ENCODE measurements around the gene CLMN. TPM values are rescaled to one million over a fixed set of nuclear protein-coding genes. Genes with fewer than 3 reads are reported as not detected.

CLMN gene
- total and polyA plus RNA-seq, 10 of the 15 experiments (the other 5 are each of a cell fraction or from before 2014, with no cell fraction given): 7.8 to 49.3 (median 18.5) TPM

DNA sequence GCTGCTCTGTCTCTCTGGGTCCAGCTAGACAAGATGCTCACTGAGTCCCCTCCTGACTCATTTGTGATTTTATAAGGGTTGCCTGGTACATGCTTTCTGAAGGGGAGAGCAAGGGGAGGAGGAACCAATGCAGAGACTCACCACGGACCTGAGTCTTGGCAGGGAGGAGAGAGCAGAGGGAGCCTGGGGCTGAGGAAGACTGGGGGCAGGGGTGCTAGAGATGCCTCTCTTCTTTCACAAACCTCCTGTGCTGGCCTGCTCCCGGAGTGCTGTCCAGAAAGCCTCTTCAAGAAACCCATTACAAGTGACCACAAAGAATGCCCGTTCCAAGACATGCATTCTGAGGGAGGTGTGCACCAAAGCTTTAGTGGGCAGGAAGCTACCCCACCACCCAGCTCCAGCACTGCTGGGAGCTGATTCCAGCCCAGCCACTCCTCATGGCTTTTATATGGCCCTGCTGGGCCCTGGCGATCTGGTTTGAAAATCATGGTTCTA lies 129.3 kb downstream of the CLMN start:
- no peaks in the 10 kb centered on the region for H3K4me1 ChIP-seq (ENCODE audit: control insufficient read depth, insufficient read depth, low read length)
- DNase-seq (ENCODE audit: low read depth, low spot score): no peak
- H3K4me3 ChIP-seq: no peak overlapping the region
- no peak for FAIRE-seq
- no peak overlapping the region for H3K27ac ChIP-seq (ENCODE audit: control insufficient read depth, insufficient read depth)
- H3K79me2 ChIP-seq (ENCODE audit: control insufficient read depth, insufficient read depth, low read length): no peaks in the 10 kb centered on the region
- POLR2A ChIA-PET: interaction anchor here (0.9 to 1.0 kb wide), 2 partner anchors 8 to 41 kb away, joined by 3 to 7 read pairs; no protein-coding TSS in a partner anchor
- TF ChIP-seq MTA3 (IDR thresholded peaks at IDR 0.05; ENCODE audit: borderline replicate concordance, low read length) (no peak), SUPT20H (IDR thresholded peaks at IDR 0.05; ENCODE audit: borderline replicate concordance, control insufficient read depth, low read depth, low read length) (no peak), JUND (IDR thresholded peaks at IDR 0.05; ENCODE audit: low read depth, low read length) (no peak), RCOR1 (conservative IDR thresholded peaks at IDR 0.05; ENCODE audit: low read depth, low read length) (no peak), ATF3 (IDR thresholded peaks at IDR 0.05; ENCODE audit: borderline replicate concordance, extremely low read depth, low read depth, low read length) (no peak), RB1 (IDR thresholded peaks at IDR 0.05; ENCODE audit: borderline replicate concordance) (no peak), CTCF (IDR thresholded peaks at IDR 0.05 in 2 of 3, conservative IDR thresholded peaks at IDR 0.05 in 1 of 3; ENCODE audit: control insufficient read depth in 2 of 3, extremely low read depth in 1 of 3, insufficient read depth in 1 of 3, low read depth in 3 of 3, low read length in 3 of 3) (no peak), IKZF2 (IDR thresholded peaks at IDR 0.05) (no peak), MXI1 (IDR thresholded peaks at IDR 0.05; ENCODE audit: low read depth, low read length) (no peak), CBFB (IDR thresholded peaks at IDR 0.05; ENCODE audit: low read depth) (no peak), CEBPB (IDR thresholded peaks at IDR 0.05; ENCODE audit: borderline replicate concordance in 1 of 2, low read depth in 2 of 2, low read length in 2 of 2) (no peak), BACH1 (IDR thresholded peaks at IDR 0.05; ENCODE audit: borderline replicate concordance) (no peak), ESRRA (IDR thresholded peaks at IDR 0.05; ENCODE audit: low read length) (no peak), SREBF2 (IDR thresholded peaks at IDR 0.05; ENCODE audit: low read length) (no peak), KDM1A (IDR thresholded peaks at IDR 0.05; ENCODE audit: borderline replicate concordance) (no peak)
- TF ChIP-seq, protein P1, sequence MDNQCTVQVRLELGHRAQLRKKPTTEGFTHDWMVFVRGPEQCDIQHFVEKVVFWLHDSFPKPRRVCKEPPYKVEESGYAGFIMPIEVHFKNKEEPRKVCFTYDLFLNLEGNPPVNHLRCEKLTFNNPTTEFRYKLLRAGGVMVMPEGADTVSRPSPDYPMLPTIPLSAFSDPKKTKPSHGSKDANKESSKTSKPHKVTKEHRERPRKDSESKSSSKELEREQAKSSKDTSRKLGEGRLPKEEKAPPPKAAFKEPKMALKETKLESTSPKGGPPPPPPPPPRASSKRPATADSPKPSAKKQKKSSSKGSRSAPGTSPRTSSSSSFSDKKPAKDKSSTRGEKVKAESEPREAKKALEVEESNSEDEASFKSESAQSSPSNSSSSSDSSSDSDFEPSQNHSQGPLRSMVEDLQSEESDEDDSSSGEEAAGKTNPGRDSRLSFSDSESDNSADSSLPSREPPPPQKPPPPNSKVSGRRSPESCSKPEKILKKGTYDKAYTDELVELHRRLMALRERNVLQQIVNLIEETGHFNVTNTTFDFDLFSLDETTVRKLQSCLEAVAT (IDR thresholded peaks at IDR 0.05): no peak
- no peak for ATAC-seq
- WGBS (ENCODE audit: insufficient coverage, insufficient replicate concordance, low lambda C conversion rate, missing lambda C conversion rate): 30% methylated on average over 4 of the region's 4 CpGs
- H2AFZ ChIP-seq (ENCODE audit: control insufficient read depth, low read depth, low read length): no peak overlapping the region
- H3K36me3 ChIP-seq (ENCODE audit: control insufficient read depth in 2 of 2, insufficient read depth in 2 of 2, low read length in 1 of 2): no peaks in the 10 kb centered on the region; a peak in 1 of 4 replicates
- in situ Hi-C loops (cut with MboI) (loop anchor here (10.0 kb wide), 1 partner anchor 506 kb away; no protein-coding TSS in a partner anchor), intact Hi-C loops (cut with micrococcal nuclease; ENCODE audit: unreplicated experiment) (no loop called here)
- no peaks in the 10 kb centered on the region; the same call in 2 of the 3 replicates for H3K9me3 ChIP-seq (replicated peaks; ENCODE audit: control insufficient read depth, insufficient read depth, low read length)
- H3K4me2 ChIP-seq (ENCODE audit: control insufficient read depth, insufficient read depth): no peak overlapping the region
- SMC1A ChIA-PET (ENCODE audit: uncharacterized antibody, unreplicated experiment): interaction anchor here (1.4 to 1.6 kb wide), 2 partner anchors 23 to 109 kb away, joined by 3 to 4 read pairs; no protein-coding TSS in a partner anchor
- no TSS peak for BruUV-seq (replicated peaks)
- no peak overlapping the region for H3K9ac ChIP-seq (ENCODE audit: control insufficient read depth, insufficient read depth, low read length)
- no peaks in the 10 kb centered on the region for H3K27me3 ChIP-seq (replicated peaks in 1 of 2; ENCODE audit: control insufficient read depth in 2 of 2, insufficient read depth in 2 of 2, low read length in 1 of 2)
- H4K20me1 ChIP-seq (ENCODE audit: control insufficient read depth, insufficient read depth): no peaks in the 10 kb centered on the region
- CTCF ChIA-PET: interaction anchor here (1.9 kb wide), 1 partner anchor 15 kb away, joined by 8 read pairs; no protein-coding TSS in a partner anchor
- RAD21 ChIA-PET (ENCODE audit: unreplicated experiment): interaction anchor here (1.1 to 1.8 kb wide), 3 partner anchors 16 to 72 kb away, joined by 3 read pairs; no protein-coding TSS in a partner anchor

All from GM12878 (cell line).